ENCODE data around the gene SLC44A2.
A peak's percentile ranks its signal among the peaks of the same experiment; 100 is the strongest.

SLC44A2 gene

GRCh38 chr19:10615429-10616023, 9.8 kb upstream of the SLC44A2 start:
- no peak for DNase-seq (ENCODE audit: low read depth)

GRCh38 chr19:10617409-10618121, 7.8 kb upstream of the SLC44A2 start:
- peak; percentile 41 for DNase-seq (ENCODE audit: low read depth)

- DNase-seq (ENCODE audit: low read depth): no peak
These were observed 6.5 kb upstream of the SLC44A2 start for GRCh38 chr19:10618846-10619245.

- DNase-seq (ENCODE audit: low read depth): no peak
These were observed 4.6 kb upstream of the SLC44A2 start for GRCh38 chr19:10620786-10621185.

GRCh38 chr19:10621966-10622365, 3.4 kb upstream of the SLC44A2 start:
- DNase-seq (ENCODE audit: low read depth): no peak

- DNase-seq (ENCODE audit: low read depth): no peak
These were observed 768 bp upstream of the SLC44A2 start for GRCh38 chr19:10624585-10624984.

- DNase-seq (ENCODE audit: low read depth): no peak
These were observed 397 bp downstream of the SLC44A2 start for GRCh38 chr19:10625762-10626138.

GRCh38 chr19:10631874-10632273, 6.5 kb downstream of the SLC44A2 start:
- no peak for DNase-seq (ENCODE audit: low read depth)

GRCh38 chr19:10634430-10634829, 9.1 kb downstream of the SLC44A2 start:
- DNase-seq (ENCODE audit: low read depth): no peak

GRCh38 chr19:10634963-10635362, 9.6 kb downstream of the SLC44A2 start:
- no peak for DNase-seq (ENCODE audit: low read depth)

GRCh38 chr19:10636304-10636972, 11.1 kb downstream of the SLC44A2 start:
- no peak for DNase-seq (ENCODE audit: low read depth)

- no peak for DNase-seq (ENCODE audit: low read depth)
These were observed 12.5 kb downstream of the SLC44A2 start for GRCh38 chr19:10637894-10638293.

GRCh38 chr19:10639836-10640235, 14.5 kb downstream of the SLC44A2 start:
- DNase-seq (ENCODE audit: low read depth): no peak

GRCh38 chr19:10640361-10640760, 15.0 kb downstream of the SLC44A2 start:
- no peak for DNase-seq (ENCODE audit: low read depth)

GRCh38 chr19:10641248-10641647, 15.9 kb downstream of the SLC44A2 start:
- DNase-seq (ENCODE audit: low read depth): no peak

- no peak for DNase-seq (ENCODE audit: low read depth)
These were observed 17.3 kb downstream of the SLC44A2 start for GRCh38 chr19:10642473-10643171.

- no peak for DNase-seq (ENCODE audit: low read depth)
These were observed 18.0 kb downstream of the SLC44A2 start for GRCh38 chr19:10643172-10643967.

- no peak for DNase-seq (ENCODE audit: low read depth)
These were observed 18.6 kb downstream of the SLC44A2 start for GRCh38 chr19:10643968-10644259.

GRCh38 chr19:10644260-10645007, 19.1 kb downstream of the SLC44A2 start:
- DNase-seq (ENCODE audit: low read depth): no peak

GRCh38 chr19:10646456-10647159, 21.3 kb downstream of the SLC44A2 start:
- DNase-seq (ENCODE audit: low read depth): no peak

GRCh38 chr19:10648360-10648759, 23.0 kb downstream of the SLC44A2 start:
- no peak for DNase-seq (ENCODE audit: low read depth)

All from HS-5 (cell line).